ENCODE data around the gene KCNC3.
A peak's percentile ranks its signal among the peaks of the same experiment; 100 is the strongest.

Gene KCNC3

GRCh38 chr19:50371914-50372475, 42.8 kb upstream of the KCNC3 start:
- Histone ChIP-seq H3K9me3 (ENCODE audit: control insufficient read depth, insufficient read depth, low read length) (no peaks in the 10 kb centered on the region), H3K4me3 (ENCODE audit: low read length) (no peak overlapping the region), H3K36me3 (ENCODE audit: control insufficient read depth, low read length) (peaks cover 3% of the 10 kb centered on the region; the same call in 1 of the 2 replicates), H4K20me1 (ENCODE audit: control insufficient read depth, insufficient read depth, low read depth, low read length) (no peaks in the 10 kb centered on the region), H3K9me2 (replicated peaks; ENCODE audit: control insufficient read depth, low read length) (no peaks in the 10 kb centered on the region), H3K4me2 (ENCODE audit: low read length) (no peak overlapping the region), H3K4me1 (ENCODE audit: control insufficient read depth, low read length) (peaks cover 34% of the 10 kb centered on the region), H3K27ac (ENCODE audit: low read depth, low read length) (no peak overlapping the region), H3K27me3 (ENCODE audit: control insufficient read depth, low read length) (no peaks in the 10 kb centered on the region), H3F3A (ENCODE audit: control insufficient read depth, insufficient read depth) (peaks cover 5% of the 10 kb centered on the region; the same call in 1 of the 2 replicates), H3K79me2 (ENCODE audit: control insufficient read depth, low read length) (peaks cover 10% of the 10 kb centered on the region; the same call in 1 of the 2 replicates)
- TF ChIP-seq EZH2phosphoT487 (IDR thresholded peaks at IDR 0.05; ENCODE audit: borderline replicate concordance, low read length) = no peak
- TF ChIP-seq, protein P1, sequence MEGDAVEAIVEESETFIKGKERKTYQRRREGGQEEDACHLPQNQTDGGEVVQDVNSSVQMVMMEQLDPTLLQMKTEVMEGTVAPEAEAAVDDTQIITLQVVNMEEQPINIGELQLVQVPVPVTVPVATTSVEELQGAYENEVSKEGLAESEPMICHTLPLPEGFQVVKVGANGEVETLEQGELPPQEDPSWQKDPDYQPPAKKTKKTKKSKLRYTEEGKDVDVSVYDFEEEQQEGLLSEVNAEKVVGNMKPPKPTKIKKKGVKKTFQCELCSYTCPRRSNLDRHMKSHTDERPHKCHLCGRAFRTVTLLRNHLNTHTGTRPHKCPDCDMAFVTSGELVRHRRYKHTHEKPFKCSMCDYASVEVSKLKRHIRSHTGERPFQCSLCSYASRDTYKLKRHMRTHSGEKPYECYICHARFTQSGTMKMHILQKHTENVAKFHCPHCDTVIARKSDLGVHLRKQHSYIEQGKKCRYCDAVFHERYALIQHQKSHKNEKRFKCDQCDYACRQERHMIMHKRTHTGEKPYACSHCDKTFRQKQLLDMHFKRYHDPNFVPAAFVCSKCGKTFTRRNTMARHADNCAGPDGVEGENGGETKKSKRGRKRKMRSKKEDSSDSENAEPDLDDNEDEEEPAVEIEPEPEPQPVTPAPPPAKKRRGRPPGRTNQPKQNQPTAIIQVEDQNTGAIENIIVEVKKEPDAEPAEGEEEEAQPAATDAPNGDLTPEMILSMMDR (IDR thresholded peaks at IDR 0.05; ENCODE audit: low read depth, low read length, poor library complexity, severe bottlenecking) = no peak

DNA sequence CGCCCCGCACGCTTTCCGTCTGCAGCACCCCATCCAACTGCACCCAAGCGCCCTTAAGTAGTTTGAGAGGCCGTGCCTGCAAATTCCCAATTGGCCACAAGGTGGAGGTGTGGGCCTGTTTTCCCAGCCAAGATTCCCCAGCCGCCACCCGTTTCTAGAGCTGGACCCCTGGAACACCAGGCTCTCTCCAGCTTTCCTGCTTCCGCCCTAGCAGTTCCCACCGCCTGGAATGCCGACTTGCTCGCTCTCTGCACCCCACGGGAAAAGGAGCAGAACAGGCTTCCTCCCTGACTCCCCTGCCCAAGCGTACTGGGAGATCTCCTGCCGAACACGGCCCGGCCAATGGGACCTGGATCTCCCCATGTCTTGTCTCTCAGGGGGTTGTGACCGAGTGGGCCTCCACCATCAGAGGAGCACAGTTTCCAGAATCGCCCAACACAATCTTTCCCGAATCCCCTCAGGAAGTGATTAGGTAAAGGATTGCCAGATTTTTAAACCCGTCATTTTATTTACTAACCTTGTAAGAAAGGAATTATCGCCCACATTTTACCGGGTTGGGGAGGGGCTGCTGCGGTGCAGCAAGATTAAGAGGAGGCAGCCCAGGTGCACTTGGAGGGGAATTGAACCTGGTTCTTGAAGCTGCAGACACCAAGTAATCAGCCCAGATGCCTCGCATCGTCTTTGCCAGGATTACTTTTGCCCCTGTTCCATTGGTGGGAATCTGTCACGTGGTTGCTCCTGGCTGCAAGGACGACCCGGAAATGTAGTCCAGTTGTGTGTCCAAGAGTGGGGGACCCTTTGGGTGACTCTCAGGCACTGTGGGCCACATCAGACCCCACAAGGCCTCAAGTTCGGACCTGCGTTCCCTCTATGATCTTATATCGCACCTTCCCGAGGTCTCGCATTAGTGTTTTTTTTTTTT, 39.7 kb upstream of the KCNC3 start:
- H3K4me3 ChIP-seq (ENCODE audit: low read length) = peak overlapping the region; percentile 75
- TF ChIP-seq, protein P1 (IDR thresholded peaks at IDR 0.05; ENCODE audit: low read depth, low read length, poor library complexity, severe bottlenecking) = peak; percentile 85
- no peak for TF ChIP-seq EZH2phosphoT487 (IDR thresholded peaks at IDR 0.05; ENCODE audit: borderline replicate concordance, low read length)
- H3K27ac ChIP-seq (ENCODE audit: low read depth, low read length) = peak overlapping the region; percentile 49
- peak overlapping the region; percentile 90 for H3K4me2 ChIP-seq (ENCODE audit: low read length)
- H3K9me3 ChIP-seq (ENCODE audit: control insufficient read depth, insufficient read depth, low read length) = no peaks in the 10 kb centered on the region
- peaks cover 52% of the 10 kb centered on the region for H3K4me1 ChIP-seq (ENCODE audit: control insufficient read depth, low read length)
- no peaks in the 10 kb centered on the region for H3K9me2 ChIP-seq (replicated peaks; ENCODE audit: control insufficient read depth, low read length)
- no peaks in the 10 kb centered on the region for H3K36me3 ChIP-seq (ENCODE audit: control insufficient read depth, low read length)
- peaks cover 9% of the 10 kb centered on the region for H3F3A ChIP-seq (ENCODE audit: control insufficient read depth, insufficient read depth)
- H4K20me1 ChIP-seq (ENCODE audit: control insufficient read depth, insufficient read depth, low read depth, low read length) = no peaks in the 10 kb centered on the region
- H3K27me3 ChIP-seq (ENCODE audit: control insufficient read depth, low read length) = no peaks in the 10 kb centered on the region
- H3K79me2 ChIP-seq (ENCODE audit: control insufficient read depth, low read length) = peaks cover 9% of the 10 kb centered on the region; the same call in 1 of the 2 replicates

- H3K4me1 ChIP-seq (ENCODE audit: control insufficient read depth, low read length) = peaks cover 81% of the 10 kb centered on the region
- H3K36me3 ChIP-seq (ENCODE audit: control insufficient read depth, low read length) = peaks cover 4% of the 10 kb centered on the region; the same call in 1 of the 2 replicates
- peaks cover 3% of the 10 kb centered on the region; the same call in 1 of the 2 replicates for H3K9me3 ChIP-seq (ENCODE audit: control insufficient read depth, insufficient read depth, low read length)
- no peaks in the 10 kb centered on the region for H4K20me1 ChIP-seq (ENCODE audit: control insufficient read depth, insufficient read depth, low read depth, low read length)
- peaks cover 9% of the 10 kb centered on the region; the same call in 1 of the 2 replicates for H3K79me2 ChIP-seq (ENCODE audit: control insufficient read depth, low read length)
- TF ChIP-seq, protein P1 (IDR thresholded peaks at IDR 0.05; ENCODE audit: low read depth, low read length, poor library complexity, severe bottlenecking) = no peak
- TF ChIP-seq EZH2phosphoT487 (IDR thresholded peaks at IDR 0.05; ENCODE audit: borderline replicate concordance, low read length) = no peak
- H3K27ac ChIP-seq (ENCODE audit: low read depth, low read length) = peak within 1 kb of the TSS; percentile 69
- H3F3A ChIP-seq (ENCODE audit: control insufficient read depth, insufficient read depth) = peaks cover 16% of the 10 kb centered on the region
- H3K27me3 ChIP-seq (ENCODE audit: control insufficient read depth, low read length) = no peaks in the 10 kb centered on the region
- no peaks in the 10 kb centered on the region for H3K9me2 ChIP-seq (replicated peaks; ENCODE audit: control insufficient read depth, low read length)
- peak within 1 kb of the TSS; percentile 53 for H3K4me2 ChIP-seq (ENCODE audit: low read length)
- peak within 1 kb of the TSS; percentile 21 for H3K4me3 ChIP-seq (ENCODE audit: low read length)
Measured at GRCh38 chr19:50365434-50366306, 36.5 kb upstream of the KCNC3 start, which contains the start of gene NAPSA. TSS of gene NAPSA (minus strand) at chr19:50365639. CDS start at chr19:50365621, 18 bp downstream.

All from DOHH2 (cell line).